ENCODE measurements around the gene EIF4A3. TPM values are rescaled to one million over a fixed set of nuclear protein-coding genes. Genes with fewer than 3 reads are reported as not detected.

EIF4A3 gene
- total RNA-seq, 2 donors from 2014 or later: 16.8 to 40.7 TPM

- no peak for DNase-seq
- H3K4me3 ChIP-seq: no peak overlapping the region
- no peak overlapping the region for H3K27ac ChIP-seq
- intact Hi-C loops (cut with DNase I): no loop called here
- no peaks in the 10 kb centered on the region for H3K27me3 ChIP-seq
- no peaks in the 10 kb centered on the region for H3K9me3 ChIP-seq
- ATAC-seq: no peak
- no peaks in the 10 kb centered on the region for H3K36me3 ChIP-seq (replicated peaks in 1 of 2; ENCODE audit: insufficient read depth in 1 of 2, low read depth in 2 of 2)
- no peaks in the 10 kb centered on the region for H3K4me1 ChIP-seq
- TF ChIP-seq CTCF (IDR thresholded peaks at IDR 0.05) (no peak), POLR2A (IDR thresholded peaks at IDR 0.05) (no peak)
- 87 to 89% methylated on average over 13 of the region's 13 CpGs for WGBS, 2 donors
Observed at GRCh38 chr17:80109066-80109660, 37.8 kb downstream of the EIF4A3 start.

GRCh38 chr17:80108036-80108971 lies 38.6 kb downstream of the EIF4A3 start:
- H3K9me3 ChIP-seq: no peaks in the 10 kb centered on the region
- no peaks in the 10 kb centered on the region for H3K4me1 ChIP-seq
- TF ChIP-seq CTCF (IDR thresholded peaks at IDR 0.05) (no peak), POLR2A (IDR thresholded peaks at IDR 0.05) (no peak)
- no peaks in the 10 kb centered on the region for H3K36me3 ChIP-seq (replicated peaks in 1 of 2; ENCODE audit: insufficient read depth in 1 of 2, low read depth in 2 of 2)
- WGBS, 2 donors: 33 to 89% methylated on average over 3 to 39 of the region's 40 CpGs
- ATAC-seq: no peak
- H3K27me3 ChIP-seq: no peaks in the 10 kb centered on the region
- H3K27ac ChIP-seq: no peak overlapping the region
- no peak overlapping the region for H3K4me3 ChIP-seq
- DNase-seq: no peak
- intact Hi-C loops (cut with DNase I): no loop called here

- intact Hi-C loops (cut with DNase I): no loop called here
- no peak for ATAC-seq
Observed at GRCh38 chr17:80107231-80108021, 39.5 kb downstream of the EIF4A3 start.

GRCh38 chr17:80106751-80107150 lies 40.2 kb downstream of the EIF4A3 start:
- Histone ChIP-seq H3K36me3 (replicated peaks in 1 of 2; ENCODE audit: insufficient read depth in 1 of 2, low read depth in 2 of 2) (no peaks in the 10 kb centered on the region), H3K27ac (no peak overlapping the region), H3K9me3 (no peaks in the 10 kb centered on the region), H3K4me3 (no peak overlapping the region), H3K27me3 (no peaks in the 10 kb centered on the region), H3K4me1 (peaks cover 10% of the 10 kb centered on the region)
- intact Hi-C loops (cut with DNase I): no loop called here
- DNase-seq (no peak), ATAC-seq (no peak)
- 80 to 84% methylated on average over 12 of the region's 12 CpGs for WGBS, 2 donors
- TF ChIP-seq POLR2A (IDR thresholded peaks at IDR 0.05) (no peak), CTCF (IDR thresholded peaks at IDR 0.05) (no peak)

More at GRCh38 chr17:80107231-80108021, 39.5 kb downstream of the EIF4A3 start:
- H3K36me3 ChIP-seq (replicated peaks in 1 of 2; ENCODE audit: insufficient read depth in 1 of 2, low read depth in 2 of 2): no peaks in the 10 kb centered on the region
- no peaks in the 10 kb centered on the region for H3K9me3 ChIP-seq
- WGBS, 2 donors: 84 to 92% methylated on average over 5 to 44 of the region's 46 CpGs
- no peak overlapping the region for H3K4me3 ChIP-seq
- DNase-seq: no peak
- H3K4me1 ChIP-seq: peaks cover 3% of the 10 kb centered on the region
- no peaks in the 10 kb centered on the region for H3K27me3 ChIP-seq
- no peak for TF ChIP-seq CTCF (IDR thresholded peaks at IDR 0.05)
- TF ChIP-seq POLR2A (IDR thresholded peaks at IDR 0.05): no peak
- no peak overlapping the region for H3K27ac ChIP-seq

Data from body of pancreas (tissue), 4 donors.